Stomach (tissue), 9 donors: ENCODE results near the gene R3HDM2. TPM values are rescaled to one million over a fixed set of nuclear protein-coding genes. Genes with fewer than 3 reads are reported as not detected.
"Not testable (repeated sequence)": the region's sequence is repeated elsewhere in the genome, so short reads cannot be mapped to it uniquely, and the experiment has no call there.

Experiments used
- DNase-seq, 2 donors: peaks; one replicate each; pipeline versions ENCODE4 v3.0.0 to v3.0.0-alpha.2; 2013 to 2019
- H3K27ac ChIP-seq, 5 donors: fragments of 200-600 bp in 4 of 5; sonication (generic) in 4 of 5; one replicate each; pipeline ENCODE4 v1.5.1; 2013 to 2019; ENCODE audit warnings: mild to moderate bottlenecking in 1 of 5, moderate library complexity in 1 of 5
- H3K27me3 ChIP-seq, 3 donors: fragments of 200-600 bp; sonication (generic); one replicate each; pipeline ENCODE4 v1.5.1; 2017 to 2019; ENCODE audit warnings: mixed run types in 1 of 3
- H3K36me3 ChIP-seq, 4 donors: fragments of 200-600 bp; sonication (generic); 1 replicate in 3 of 4; 2 replicates in 1 of 4; pipeline ENCODE4 v1.5.1; 2016 to 2019
- H3K4me1 ChIP-seq, 4 donors: fragments of 200-600 bp; sonication (generic); one replicate each; pipeline ENCODE4 v1.5.1; 2016 to 2019
- H3K4me3 ChIP-seq, 4 donors: fragments of 200-600 bp; sonication (generic) in 3 of 4; one replicate each; pipeline ENCODE4 v1.5.1; 2016 to 2019; ENCODE audit warnings: mild to moderate bottlenecking in 1 of 4
- H3K9me3 ChIP-seq, 4 donors: fragments of 200-600 bp; sonication (generic); one replicate each; pipeline ENCODE4 v1.5.1; 2016 to 2019
- EP300 ChIP-seq: sonication (generic); formaldehyde crosslinking; IDR thresholded peaks from one replicate; pipeline ENCODE4 v1.6.1; 2017; ENCODE audit warnings: antibody characterized with exemption
- POLR2A ChIP-seq, 4 donors: fragments of 450-650 bp; IDR thresholded peaks; one replicate each; pipeline ENCODE4 v1.6.1; 2016; ENCODE audit warnings: antibody characterized with exemption in 4 of 4, control low read depth in 2 of 4, mild to moderate bottlenecking in 1 of 4, moderate library complexity in 1 of 4
- POLR2AphosphoS5 ChIP-seq, 3 donors: sonication (generic); formaldehyde crosslinking; IDR thresholded peaks; one replicate each; pipeline ENCODE4 v1.6.1; 2016; ENCODE audit warnings: antibody characterized with exemption in 3 of 3
- WGBS, 5 donors: extraction: QIAGEN DNeasy Blood & Tissue Kit in 3 of 5; methylation state at CpG; one replicate each; pipeline versions ENCODE4 v1.1.5 to v1.1.7; 2013 to 2018; 5-methylcytosine and 5-hydroxymethylcytosine counted together
- intact Hi-C: fragments of 100-400 bp; cut with DNase I; formaldehyde crosslinking; loops from one replicate; pipeline ENCODE4 v1.15.1; 2023; ENCODE audit warnings: low total_unique reads
- polyA plus RNA-seq, 3 donors: library from polyadenylated mRNA; stranded (reverse); fragments of 200-250 nt; gene quantifications; one replicate each; pipeline ENCODE4 v1.2.3, GENCODE V29; 2013
- total RNA-seq, 5 donors: library from RNA; depleted of rRNA; stranded (reverse); fragments of >200 nt; gene quantifications; one replicate each; pipeline versions ENCODE4 v1.1.0 to v1.2.3, GENCODE V29; 2014 to 2016
- TF ChIP-seq, protein P1 (sequence below), 7 experiments: fragments of 450-650 bp in 4 of 7; fragments of 200-600 bp in 3 of 7; sonication (generic) in 3 of 7; IDR thresholded peaks; one replicate each; pipeline ENCODE4 v1.5.1; 2016 to 2019; ENCODE audit warnings: antibody characterized with exemption in 7 of 7, control low read depth in 2 of 7, mild to moderate bottlenecking in 1 of 7
- donor health status: healthy with polysubstance abuse.
- donor health status: Bipolar disorder and iron deficiency.
- donor health status: healthy.

Gene R3HDM2
- total and polyA plus RNA-seq, 8 donors, result 12.4 to 64.3 (median 24.5) TPM

DNA sequence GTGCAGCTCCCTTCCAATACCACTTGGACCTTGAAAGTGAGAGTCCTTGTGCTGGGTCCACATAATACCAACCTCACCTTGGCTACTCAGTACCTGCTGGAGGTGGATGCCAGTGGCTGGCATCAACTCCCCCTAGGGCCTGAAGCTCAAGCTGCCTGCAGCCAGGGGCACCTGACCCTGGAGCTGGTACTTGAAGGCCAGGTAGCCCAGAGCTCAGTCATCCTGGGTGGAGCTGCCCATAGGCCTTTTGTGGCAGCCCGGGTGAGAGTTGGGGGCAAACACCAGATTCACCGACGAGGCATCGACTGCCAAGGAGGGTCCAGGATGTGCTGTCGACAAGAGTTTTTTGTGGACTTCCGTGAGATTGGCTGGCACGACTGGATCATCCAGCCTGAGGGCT is 18.5 kb upstream of the R3HDM2 start:
- H3K9me3 ChIP-seq, result no peaks in the 10 kb centered on the region
- H3K4me3 ChIP-seq, result no peak overlapping the region
- no peaks in the 10 kb centered on the region for H3K36me3 ChIP-seq
- TF ChIP-seq POLR2A (IDR thresholded peaks at IDR 0.05) (no peak), EP300 (no peak), POLR2AphosphoS5 (IDR thresholded peaks at IDR 0.05) (no peak)
- TF ChIP-seq, protein P1, sequence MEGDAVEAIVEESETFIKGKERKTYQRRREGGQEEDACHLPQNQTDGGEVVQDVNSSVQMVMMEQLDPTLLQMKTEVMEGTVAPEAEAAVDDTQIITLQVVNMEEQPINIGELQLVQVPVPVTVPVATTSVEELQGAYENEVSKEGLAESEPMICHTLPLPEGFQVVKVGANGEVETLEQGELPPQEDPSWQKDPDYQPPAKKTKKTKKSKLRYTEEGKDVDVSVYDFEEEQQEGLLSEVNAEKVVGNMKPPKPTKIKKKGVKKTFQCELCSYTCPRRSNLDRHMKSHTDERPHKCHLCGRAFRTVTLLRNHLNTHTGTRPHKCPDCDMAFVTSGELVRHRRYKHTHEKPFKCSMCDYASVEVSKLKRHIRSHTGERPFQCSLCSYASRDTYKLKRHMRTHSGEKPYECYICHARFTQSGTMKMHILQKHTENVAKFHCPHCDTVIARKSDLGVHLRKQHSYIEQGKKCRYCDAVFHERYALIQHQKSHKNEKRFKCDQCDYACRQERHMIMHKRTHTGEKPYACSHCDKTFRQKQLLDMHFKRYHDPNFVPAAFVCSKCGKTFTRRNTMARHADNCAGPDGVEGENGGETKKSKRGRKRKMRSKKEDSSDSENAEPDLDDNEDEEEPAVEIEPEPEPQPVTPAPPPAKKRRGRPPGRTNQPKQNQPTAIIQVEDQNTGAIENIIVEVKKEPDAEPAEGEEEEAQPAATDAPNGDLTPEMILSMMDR (IDR thresholded peaks at IDR 0.05), result no peak
- H3K4me1 ChIP-seq, result peaks cover 0 to 9% (median 3%) of the 10 kb centered on the region in 4 donors
- DNase-seq, result no peak
- no peak overlapping the region for H3K27ac ChIP-seq
- WGBS, 5 donors, result 90 to 98% (median 96%) methylated on average over 7 of the region's 7 CpGs
- intact Hi-C loops, result no loop called here
- peaks cover 0 to 8% (median 0%) of the 10 kb centered on the region in 3 donors for H3K27me3 ChIP-seq

DNA sequence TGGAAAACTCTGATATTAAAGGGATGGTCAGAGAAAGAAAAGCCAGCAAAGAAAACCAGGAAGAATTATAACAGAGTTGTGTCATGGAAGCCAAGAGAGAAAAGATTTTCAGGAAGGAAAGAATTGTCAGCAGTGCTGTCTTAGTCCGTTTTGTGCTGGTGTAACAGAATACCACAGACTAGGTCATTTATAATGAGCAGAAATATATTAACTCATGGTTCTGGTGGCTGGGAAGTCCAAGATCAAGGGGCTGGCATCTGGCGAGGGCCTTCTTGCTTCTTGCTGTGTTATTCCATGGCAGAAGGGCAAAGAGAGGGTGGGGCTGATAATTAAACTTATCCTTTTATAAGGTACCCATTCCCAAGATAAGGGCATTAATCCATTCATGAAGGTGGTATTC is 17.8 kb upstream of the R3HDM2 start:
- Histone ChIP-seq H3K27ac (no peak overlapping the region), H3K27me3 (peaks cover 0 to 8% (median 0%) of the 10 kb centered on the region in 3 donors), H3K4me3 (no peak overlapping the region), H3K4me1 (peaks cover 0 to 9% (median 3%) of the 10 kb centered on the region in 4 donors), H3K9me3 (no peaks in the 10 kb centered on the region), H3K36me3 (no peaks in the 10 kb centered on the region)
- TF ChIP-seq, protein P1 (IDR thresholded peaks at IDR 0.05), result no peak
- TF ChIP-seq POLR2AphosphoS5 (IDR thresholded peaks at IDR 0.05) (no peak), EP300 (no peak), POLR2A (IDR thresholded peaks at IDR 0.05) (no peak)
- no peak for DNase-seq
- WGBS, 5 donors, result 86 to 94% (median 88%) methylated on average over 2 of the region's 2 CpGs
- intact Hi-C loops, result no loop called here

DNA sequence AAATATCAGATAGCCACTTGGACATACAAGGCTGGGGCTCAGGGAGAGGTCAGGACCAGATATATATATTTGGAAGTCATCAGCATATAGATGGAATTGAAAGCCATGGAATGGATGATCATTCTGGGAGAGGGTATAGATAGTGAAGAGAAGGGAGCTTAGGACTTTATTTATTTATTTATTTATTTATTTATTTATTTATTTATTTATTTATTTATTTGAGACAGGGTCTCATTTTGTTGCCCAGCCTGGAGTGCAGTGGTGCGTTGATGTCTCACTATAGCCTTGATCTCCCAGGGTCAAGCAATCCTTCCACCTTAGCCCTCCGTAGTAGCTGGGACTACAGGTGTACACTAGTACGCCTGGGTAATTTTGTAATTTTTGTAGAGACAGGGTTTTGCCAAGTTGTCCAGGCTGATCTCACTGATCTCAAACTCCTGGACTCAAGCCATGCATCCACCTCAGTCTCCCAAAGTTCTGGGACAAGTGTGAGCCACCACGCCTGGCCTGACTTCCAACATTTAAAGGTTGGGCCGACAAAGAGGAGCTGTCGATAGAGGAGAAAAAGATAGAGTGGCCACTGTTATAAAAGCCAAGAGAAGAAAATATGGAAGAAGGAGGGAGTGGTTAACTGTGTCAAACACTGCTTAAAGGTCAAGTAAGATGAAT is 15.6 kb upstream of the R3HDM2 start:
- intact Hi-C loops, result no loop called here
- TF ChIP-seq POLR2AphosphoS5 (IDR thresholded peaks at IDR 0.05), result no peak
- TF ChIP-seq POLR2A (IDR thresholded peaks at IDR 0.05), result no peak
- TF ChIP-seq EP300, result no peak
- TF ChIP-seq, protein P1 (IDR thresholded peaks at IDR 0.05), result no peak
- no peak overlapping the region for H3K4me3 ChIP-seq
- H3K27ac ChIP-seq, result no peak overlapping the region
- WGBS, 5 donors, result 93 to 97% (median 96%) methylated on average over 6 of the region's 6 CpGs
- H3K36me3 ChIP-seq, result no peaks in the 10 kb centered on the region
- H3K4me1 ChIP-seq, result no peaks in the 10 kb centered on the region
- H3K9me3 ChIP-seq, result no peaks in the 10 kb centered on the region
- no peaks in the 10 kb centered on the region for H3K27me3 ChIP-seq
- no peak for DNase-seq

DNA sequence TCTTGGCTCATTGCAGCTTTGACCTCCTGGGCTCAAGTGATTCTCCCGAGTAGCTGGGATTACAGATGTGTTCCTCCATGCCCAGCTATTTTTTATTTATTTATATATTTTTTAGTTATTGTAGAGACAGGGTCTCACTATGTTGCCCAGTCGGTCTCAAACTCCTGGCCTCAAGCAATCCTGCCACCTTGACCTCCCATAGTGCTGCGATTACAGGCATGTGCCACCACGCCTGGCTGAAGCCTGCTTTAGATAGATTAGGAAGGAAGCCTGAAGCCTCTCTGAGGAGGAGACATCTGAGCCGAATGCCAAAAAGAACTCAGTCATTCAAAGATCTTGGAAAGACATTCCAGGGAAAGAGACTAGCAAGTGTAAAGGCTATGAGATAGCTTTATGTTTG is 13.9 kb upstream of the R3HDM2 start:
- no peaks in the 10 kb centered on the region for H3K4me1 ChIP-seq
- TF ChIP-seq POLR2A (IDR thresholded peaks at IDR 0.05), result no peak
- TF ChIP-seq, protein P1 (IDR thresholded peaks at IDR 0.05), result no peak
- no peak overlapping the region for H3K27ac ChIP-seq
- H3K27me3 ChIP-seq, result no peaks in the 10 kb centered on the region
- H3K9me3 ChIP-seq, result no peaks in the 10 kb centered on the region
- intact Hi-C loops, result no loop called here
- no peak overlapping the region for H3K4me3 ChIP-seq
- 74 to 81% (median 78%) methylated on average over 5 of the region's 5 CpGs for WGBS, 5 donors
- H3K36me3 ChIP-seq, result no peaks in the 10 kb centered on the region
- no peak for DNase-seq

DNA sequence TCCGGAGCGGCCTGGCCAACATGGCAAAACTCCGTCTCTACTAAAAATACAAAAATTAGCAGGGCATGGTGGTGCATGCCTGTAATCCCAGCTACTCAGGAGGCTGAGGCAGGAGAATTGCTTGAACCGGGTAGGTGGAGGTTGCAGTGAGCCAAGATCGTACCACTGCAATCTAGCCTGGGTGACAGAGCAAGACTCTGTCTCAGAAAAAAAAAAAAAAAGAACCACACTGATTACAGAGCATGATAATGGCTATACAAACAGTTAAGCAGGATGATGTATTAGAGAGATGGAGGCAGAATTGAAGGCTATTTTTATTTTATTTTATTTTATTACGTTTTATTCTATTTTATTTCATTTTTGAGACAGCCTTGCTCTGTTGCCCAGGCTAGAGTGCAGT is 13.5 kb upstream of the R3HDM2 start:
- H3K9me3 ChIP-seq, H3K27me3 ChIP-seq, DNase-seq, H3K4me1 ChIP-seq, H3K27ac ChIP-seq, H3K36me3 ChIP-seq, H3K4me3 ChIP-seq, intact Hi-C loops: not testable (repeated sequence)
- 73 to 80% (median 73%) methylated on average over 6 of the region's 6 CpGs for WGBS, 5 donors
